ENCODE measurements around the gene EPHB2. TPM values are rescaled to one million over a fixed set of nuclear protein-coding genes. Genes with fewer than 3 reads are reported as not detected.
"Not testable (repeated sequence)": the region's sequence is repeated elsewhere in the genome, so short reads cannot be mapped to it uniquely, and the experiment has no call there.

Gene EPHB2
- total RNA-seq, 1 donor from 2014 or later = 4.2 TPM

DNA sequence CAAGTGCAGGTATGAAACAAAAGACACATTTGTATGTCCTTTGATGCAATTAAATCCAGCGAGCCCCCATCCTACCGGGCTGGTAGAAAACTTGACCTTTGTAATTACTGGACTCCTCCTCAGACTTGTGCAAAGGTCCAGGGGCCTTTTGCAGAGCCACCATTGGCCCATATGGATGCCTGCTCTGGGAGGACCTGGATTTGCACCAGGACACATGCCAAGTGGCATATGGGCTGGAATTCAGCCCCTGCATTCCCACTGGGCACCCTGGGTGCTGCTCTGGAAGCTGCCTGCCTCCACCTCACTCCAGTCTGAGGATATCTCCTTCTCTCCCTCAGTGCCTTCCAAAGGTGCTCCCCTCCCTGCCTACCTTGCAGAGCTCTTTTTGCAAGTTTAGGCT lies 226.0 kb downstream of the EPHB2 start:
- DNase-seq (ENCODE audit: low read depth) = no peak

DNA sequence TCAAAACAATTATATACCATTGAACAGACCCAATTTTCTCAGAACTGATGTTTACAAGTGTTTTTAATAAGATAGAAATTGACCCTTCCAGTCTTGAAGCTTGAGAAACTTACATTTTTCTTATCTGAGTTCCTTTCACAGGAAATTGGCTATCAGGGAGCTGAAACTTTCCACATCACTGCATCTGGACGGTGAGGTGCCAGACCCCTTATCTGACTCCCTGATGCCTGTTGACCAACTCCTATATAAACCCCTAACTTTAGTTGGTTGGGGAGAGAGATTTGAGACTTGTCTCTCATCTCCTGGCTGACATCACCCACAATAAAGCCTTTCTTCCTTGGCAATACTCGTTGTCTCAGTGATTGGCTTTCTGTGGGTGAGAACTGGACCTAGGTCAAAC lies 230.6 kb downstream of the EPHB2 start:
- DNase-seq (ENCODE audit: low read depth) = no peak

DNA sequence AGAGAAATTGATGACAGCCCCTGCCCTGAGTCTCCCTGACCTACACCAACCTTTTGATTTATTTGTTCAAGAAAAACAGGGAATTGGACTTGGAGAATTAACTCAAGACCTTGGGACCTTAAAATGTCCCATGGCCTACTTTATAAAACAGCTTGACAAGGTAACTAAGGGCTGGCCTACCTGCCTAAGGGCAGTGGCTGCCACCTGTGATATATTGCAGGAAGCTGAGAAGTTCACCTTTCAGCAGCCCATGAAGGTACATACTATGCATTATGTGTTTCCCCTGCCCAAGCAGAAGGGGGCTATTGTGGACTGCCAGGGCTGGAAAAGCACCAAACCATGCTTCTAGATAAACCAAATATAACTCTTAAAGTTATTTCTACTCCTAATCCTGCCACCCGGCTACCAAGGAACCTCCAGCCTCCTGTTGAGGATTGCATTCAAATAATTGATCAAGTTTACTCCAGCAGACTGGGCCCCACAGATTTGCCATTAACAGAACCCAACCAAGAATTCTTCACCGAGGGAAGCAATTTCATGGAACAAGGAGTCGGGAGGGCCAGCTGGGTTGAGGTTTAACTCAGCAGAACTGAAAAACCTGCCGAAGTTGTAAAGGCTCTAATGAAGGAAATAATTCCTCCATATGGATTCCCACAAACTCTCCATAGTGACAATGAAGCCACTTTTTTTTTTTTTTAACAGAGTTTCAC lies 233.9 kb downstream of the EPHB2 start:
- no peak for DNase-seq (ENCODE audit: low read depth)

- not testable (repeated sequence) for DNase-seq (ENCODE audit: low read depth)
Observed at GRCh38 chr1:22945171-22945570, 234.5 kb downstream of the EPHB2 start.

DNA sequence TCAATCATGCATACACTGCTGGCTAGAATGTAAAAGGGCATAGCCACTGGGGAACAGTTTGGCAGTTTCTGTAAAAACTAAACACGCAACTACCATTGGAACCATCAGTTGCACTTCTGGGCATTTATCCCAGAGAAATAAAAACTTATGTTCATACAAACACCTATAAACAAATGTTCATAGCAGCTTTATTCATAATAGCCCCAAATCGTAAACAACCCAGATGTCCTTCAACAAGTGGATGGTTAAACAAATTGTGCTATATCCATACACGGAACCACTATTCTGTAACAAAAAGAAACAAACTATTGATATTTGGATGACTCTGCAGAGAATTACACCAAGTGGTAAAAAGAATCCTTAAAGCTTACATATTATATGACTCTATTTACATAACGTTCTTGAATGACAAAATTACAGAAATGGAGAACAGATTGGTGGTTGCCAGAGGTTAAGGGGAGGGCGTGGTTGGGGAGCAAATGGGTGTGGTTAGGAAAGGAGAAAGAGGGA lies 239.2 kb downstream of the EPHB2 start:
- DNase-seq (ENCODE audit: low read depth) = no peak

GRCh38 chr1:22951796-22952195 lies 241.2 kb downstream of the EPHB2 start:
- DNase-seq (ENCODE audit: low read depth) = no peak

- DNase-seq (ENCODE audit: low read depth) = no peak
Observed at GRCh38 chr1:22952694-22953056, 242.0 kb downstream of the EPHB2 start.

DNA sequence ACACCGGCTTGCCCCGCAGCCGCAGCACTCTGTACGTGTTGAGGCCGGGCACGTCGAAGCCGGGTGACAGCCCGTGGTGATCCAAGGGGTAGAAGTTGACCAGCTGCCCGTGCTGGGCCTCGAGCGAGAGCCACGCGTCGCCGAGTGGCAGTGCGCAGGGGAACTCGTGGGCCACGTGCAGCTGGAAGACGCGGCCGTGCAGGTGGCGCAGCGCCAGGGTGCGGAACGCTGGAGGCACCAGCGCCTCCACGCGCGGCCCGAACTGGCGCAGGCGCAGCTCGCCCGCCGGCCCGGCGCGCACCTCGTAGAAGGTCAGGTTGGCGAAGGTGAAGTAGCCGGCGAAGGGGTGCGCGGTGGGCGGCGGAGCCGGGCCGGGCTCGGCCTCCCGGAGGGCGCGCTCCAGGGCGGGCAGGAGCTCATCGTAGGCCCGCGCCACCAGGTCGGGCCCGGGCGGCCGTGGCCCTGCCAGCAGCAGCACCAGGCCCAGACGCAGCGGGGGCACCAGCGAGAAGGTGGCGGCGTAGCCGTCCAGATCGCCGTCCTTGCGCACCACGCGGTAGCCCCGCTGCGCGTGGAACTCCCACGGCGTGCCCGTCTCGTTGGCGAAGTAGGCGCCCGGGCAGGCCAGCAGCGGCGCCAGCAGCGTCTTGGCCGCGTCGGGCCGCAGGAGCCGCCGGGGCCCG lies 242.6 kb downstream of the EPHB2 start:
- no peak for DNase-seq (ENCODE audit: low read depth)

GRCh38 chr1:22953740-22954141 lies 243.1 kb downstream of the EPHB2 start:
- DNase-seq (ENCODE audit: low read depth) = no peak

- DNase-seq (ENCODE audit: low read depth) = no peak
Observed at GRCh38 chr1:22955146-22955545, 244.5 kb downstream of the EPHB2 start.

DNA sequence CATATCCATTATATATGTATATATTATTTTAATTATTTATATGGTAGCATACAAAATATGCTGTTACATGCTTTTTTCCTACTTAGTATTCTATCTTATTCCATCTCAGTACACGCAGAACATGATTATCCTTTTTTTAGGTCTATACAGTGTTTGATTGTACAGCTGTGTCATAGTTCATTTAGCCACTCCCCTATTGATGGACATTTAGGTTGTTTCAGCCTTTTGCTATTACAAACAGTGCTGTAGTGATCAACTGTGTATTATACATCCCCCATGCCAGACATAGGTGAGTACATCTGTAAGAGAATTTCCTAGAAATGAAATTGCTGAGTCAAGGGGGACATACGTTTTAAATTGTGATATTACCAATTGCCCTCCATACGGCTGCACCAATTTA lies 246.4 kb downstream of the EPHB2 start:
- no peak for DNase-seq (ENCODE audit: low read depth)

GRCh38 chr1:22958556-22958955 lies 247.9 kb downstream of the EPHB2 start:
- no peak for DNase-seq (ENCODE audit: low read depth)

DNA sequence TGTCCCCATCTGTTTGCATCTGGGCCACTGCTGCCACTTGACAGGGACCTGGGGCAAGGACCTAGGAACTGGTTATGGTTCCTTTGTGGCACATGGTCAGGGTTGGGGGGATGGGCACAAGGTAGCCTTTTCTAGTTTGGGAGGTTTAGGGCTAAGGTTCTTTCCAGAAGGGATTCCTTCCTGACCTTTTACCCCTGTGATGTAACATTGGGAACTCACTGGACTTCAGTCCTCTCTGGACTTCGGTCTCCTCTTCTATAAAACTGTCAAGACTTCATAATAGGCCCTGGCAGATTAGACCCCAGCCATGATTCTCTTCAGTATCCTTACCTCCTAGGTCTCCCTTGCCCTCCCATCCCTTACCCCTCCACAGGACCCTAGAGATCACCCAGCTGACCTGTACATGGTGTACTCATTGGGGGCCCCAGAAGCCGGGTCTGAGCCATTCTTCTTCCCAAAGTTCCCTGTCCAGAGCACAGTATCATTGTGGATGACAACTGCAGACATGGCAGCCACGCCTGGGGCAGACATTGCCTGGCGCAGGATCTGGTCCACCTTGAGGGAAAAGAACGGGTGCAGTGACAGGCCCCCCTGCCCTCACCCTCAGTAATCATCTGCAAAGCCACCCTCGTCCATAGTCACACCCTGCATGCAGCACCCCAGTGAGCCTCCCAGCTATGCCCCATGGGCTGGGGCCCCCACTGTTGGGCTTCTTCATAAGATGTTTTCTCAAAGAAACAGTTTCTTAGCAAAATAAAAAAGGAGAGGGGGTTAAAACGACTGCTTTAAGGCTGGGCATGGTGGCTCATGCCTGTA lies 249.1 kb downstream of the EPHB2 start:
- no peak for DNase-seq (ENCODE audit: low read depth)

DNA sequence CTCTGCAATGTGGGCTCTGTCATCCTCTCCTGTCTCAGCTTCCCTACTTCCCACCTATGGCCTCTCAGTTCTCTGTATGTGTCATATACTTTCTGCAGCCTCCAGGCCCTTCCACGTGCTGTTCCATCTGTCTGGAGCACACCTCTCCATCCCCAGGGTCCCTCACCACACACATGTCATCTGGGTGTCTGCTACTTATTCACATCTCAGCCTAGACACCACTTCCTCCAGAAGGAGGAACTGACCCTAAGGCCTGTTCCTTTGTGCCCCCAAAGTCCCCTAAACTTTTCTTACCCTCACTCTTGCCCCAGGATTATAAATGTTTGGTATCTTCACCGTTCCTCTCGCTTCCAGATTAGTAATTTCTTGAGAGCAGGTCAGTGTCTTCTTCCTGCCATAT lies 251.9 kb downstream of the EPHB2 start:
- no peak for DNase-seq (ENCODE audit: low read depth)

GRCh38 chr1:22963044-22963677 lies 252.5 kb downstream of the EPHB2 start:
- DNase-seq (ENCODE audit: low read depth) = no peak

DNA sequence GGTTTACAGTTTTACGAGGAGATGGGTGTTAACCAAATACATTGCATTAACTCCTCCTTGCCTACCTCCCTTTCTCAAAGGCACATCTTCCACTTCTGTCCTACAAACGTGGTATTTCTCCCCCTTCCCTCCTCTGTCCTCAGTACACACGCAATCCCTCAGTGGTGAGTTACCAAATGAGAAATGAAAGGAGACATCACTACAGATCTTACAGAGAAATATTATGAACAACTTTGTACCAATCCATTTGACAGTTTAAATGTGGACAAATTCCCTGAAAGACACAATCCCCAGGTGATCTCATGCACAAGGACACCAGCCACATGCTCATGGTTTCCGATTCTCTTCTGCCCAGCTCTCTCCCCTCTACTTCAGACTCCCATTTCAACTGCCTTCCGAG lies 255.7 kb downstream of the EPHB2 start:
- no peak for DNase-seq (ENCODE audit: low read depth)

GRCh38 chr1:22967833-22968232 lies 257.2 kb downstream of the EPHB2 start:
- DNase-seq (ENCODE audit: low read depth) = no peak

DNA sequence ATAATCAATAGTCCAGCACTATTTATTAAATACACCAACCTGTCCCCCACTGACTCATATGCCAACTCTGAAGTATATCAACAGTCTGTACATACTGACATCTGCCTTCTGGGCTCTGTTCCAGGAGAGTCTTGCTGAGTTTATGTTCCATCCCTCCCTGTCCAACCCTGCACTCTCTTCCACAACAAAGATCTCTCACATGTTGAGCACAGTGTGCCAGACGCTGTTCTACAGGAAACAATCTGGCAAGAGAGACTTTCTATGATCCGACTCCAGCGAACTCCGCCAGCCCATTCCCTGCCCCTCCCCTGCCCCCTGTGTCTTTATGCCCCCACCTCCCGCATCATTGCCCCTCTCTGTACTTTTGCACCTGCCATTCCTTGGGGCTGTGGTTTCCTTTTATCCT lies 258.7 kb downstream of the EPHB2 start:
- DNase-seq (ENCODE audit: low read depth) = peak; percentile 26

- DNase-seq (ENCODE audit: low read depth) = no peak
Observed at GRCh38 chr1:22970096-22970495, 259.5 kb downstream of the EPHB2 start.
